Measurements from ENCODE around the gene TMEM62. TPM values are rescaled to one million over a fixed set of nuclear protein-coding genes. Genes with fewer than 3 reads are reported as not detected.

Gene TMEM62
- total and polyA plus RNA-seq, 2 of the 8 experiments (the other 6 are each of a cell fraction or from before 2014, with no cell fraction given) = 2.0 to 4.0 TPM

GRCh38 chr15:43184407-43185124, 51.2 kb downstream of the TMEM62 start (continued):
- TF ChIP-seq CTCF (IDR thresholded peaks at IDR 0.05; ENCODE audit: control extremely low read depth in 1 of 3, insufficient read depth in 1 of 3, low read depth in 1 of 3, low read length in 3 of 3) (no peak), EGR1 (IDR thresholded peaks at IDR 0.05; ENCODE audit: borderline replicate concordance, low read depth, low read length) (no peak), SIN3A (conservative IDR thresholded peaks at IDR 0.05 in 1 of 2, IDR thresholded peaks at IDR 0.05 in 1 of 2; ENCODE audit: low read depth in 1 of 2, low read length in 2 of 2) (peak in 1 of 2 experiments; percentile 62; a peak in 1 of 4 replicates), EP300 (IDR thresholded peaks at IDR 0.05; ENCODE audit: borderline replicate concordance in 1 of 2, low read depth in 2 of 2, low read length in 2 of 2) (no peak), TBP (IDR thresholded peaks at IDR 0.05; ENCODE audit: low read depth, low read length) (no peak)
